ENCODE measurements around the gene EFHD2.
"Not testable (repeated sequence)": the region's sequence is repeated elsewhere in the genome, so short reads cannot be mapped to it uniquely, and the experiment has no call there.

Gene EFHD2

DNA sequence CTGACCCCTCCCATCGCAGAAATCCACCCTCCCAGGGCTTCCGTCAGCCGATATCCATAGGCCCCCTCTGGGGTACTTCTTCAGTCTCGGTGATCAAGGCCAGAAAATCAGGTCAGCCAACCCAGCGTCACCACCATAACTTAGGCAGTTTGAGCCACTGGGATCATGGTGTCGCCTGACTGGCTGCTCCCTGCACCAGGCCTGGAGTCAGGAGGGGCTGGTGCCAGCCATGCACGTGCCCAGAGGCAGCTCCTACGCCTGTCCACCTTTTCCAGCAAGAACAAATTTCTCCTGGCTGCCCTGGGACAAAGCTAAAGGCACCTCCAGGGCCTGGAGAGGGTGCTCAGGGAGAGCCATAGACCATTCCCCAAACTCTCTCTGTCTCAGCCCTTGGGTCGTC is 23.8 kb downstream of the EFHD2 start:
- TF ChIP-seq, protein P1, sequence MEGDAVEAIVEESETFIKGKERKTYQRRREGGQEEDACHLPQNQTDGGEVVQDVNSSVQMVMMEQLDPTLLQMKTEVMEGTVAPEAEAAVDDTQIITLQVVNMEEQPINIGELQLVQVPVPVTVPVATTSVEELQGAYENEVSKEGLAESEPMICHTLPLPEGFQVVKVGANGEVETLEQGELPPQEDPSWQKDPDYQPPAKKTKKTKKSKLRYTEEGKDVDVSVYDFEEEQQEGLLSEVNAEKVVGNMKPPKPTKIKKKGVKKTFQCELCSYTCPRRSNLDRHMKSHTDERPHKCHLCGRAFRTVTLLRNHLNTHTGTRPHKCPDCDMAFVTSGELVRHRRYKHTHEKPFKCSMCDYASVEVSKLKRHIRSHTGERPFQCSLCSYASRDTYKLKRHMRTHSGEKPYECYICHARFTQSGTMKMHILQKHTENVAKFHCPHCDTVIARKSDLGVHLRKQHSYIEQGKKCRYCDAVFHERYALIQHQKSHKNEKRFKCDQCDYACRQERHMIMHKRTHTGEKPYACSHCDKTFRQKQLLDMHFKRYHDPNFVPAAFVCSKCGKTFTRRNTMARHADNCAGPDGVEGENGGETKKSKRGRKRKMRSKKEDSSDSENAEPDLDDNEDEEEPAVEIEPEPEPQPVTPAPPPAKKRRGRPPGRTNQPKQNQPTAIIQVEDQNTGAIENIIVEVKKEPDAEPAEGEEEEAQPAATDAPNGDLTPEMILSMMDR (IDR thresholded peaks at IDR 0.05; ENCODE audit: insufficient read depth, low read length): no peak
- TF ChIP-seq, protein P2, sequence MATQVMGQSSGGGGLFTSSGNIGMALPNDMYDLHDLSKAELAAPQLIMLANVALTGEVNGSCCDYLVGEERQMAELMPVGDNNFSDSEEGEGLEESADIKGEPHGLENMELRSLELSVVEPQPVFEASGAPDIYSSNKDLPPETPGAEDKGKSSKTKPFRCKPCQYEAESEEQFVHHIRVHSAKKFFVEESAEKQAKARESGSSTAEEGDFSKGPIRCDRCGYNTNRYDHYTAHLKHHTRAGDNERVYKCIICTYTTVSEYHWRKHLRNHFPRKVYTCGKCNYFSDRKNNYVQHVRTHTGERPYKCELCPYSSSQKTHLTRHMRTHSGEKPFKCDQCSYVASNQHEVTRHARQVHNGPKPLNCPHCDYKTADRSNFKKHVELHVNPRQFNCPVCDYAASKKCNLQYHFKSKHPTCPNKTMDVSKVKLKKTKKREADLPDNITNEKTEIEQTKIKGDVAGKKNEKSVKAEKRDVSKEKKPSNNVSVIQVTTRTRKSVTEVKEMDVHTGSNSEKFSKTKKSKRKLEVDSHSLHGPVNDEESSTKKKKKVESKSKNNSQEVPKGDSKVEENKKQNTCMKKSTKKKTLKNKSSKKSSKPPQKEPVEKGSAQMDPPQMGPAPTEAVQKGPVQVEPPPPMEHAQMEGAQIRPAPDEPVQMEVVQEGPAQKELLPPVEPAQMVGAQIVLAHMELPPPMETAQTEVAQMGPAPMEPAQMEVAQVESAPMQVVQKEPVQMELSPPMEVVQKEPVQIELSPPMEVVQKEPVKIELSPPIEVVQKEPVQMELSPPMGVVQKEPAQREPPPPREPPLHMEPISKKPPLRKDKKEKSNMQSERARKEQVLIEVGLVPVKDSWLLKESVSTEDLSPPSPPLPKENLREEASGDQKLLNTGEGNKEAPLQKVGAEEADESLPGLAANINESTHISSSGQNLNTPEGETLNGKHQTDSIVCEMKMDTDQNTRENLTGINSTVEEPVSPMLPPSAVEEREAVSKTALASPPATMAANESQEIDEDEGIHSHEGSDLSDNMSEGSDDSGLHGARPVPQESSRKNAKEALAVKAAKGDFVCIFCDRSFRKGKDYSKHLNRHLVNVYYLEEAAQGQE (IDR thresholded peaks at IDR 0.05; ENCODE audit: insufficient replicate concordance, low read depth): no peak
- no peak for TF ChIP-seq SPI1 (IDR thresholded peaks at IDR 0.05; ENCODE audit: borderline replicate concordance, low read depth)
- no peak for TF ChIP-seq POLR2AphosphoS5 (IDR thresholded peaks at IDR 0.05; ENCODE audit: low read depth)
- TF ChIP-seq GABPA (IDR thresholded peaks at IDR 0.05; ENCODE audit: low read depth): no peak
- H3K27ac ChIP-seq (replicated peaks): no peak overlapping the region
- no peak overlapping the region for H3K4me3 ChIP-seq (replicated peaks; ENCODE audit: insufficient read depth, low read length)
- DNase-seq (ENCODE audit: low read depth in 1 of 2, low spot score in 1 of 2): no peak
- H3K27me3 ChIP-seq (ENCODE audit: insufficient read depth, poor library complexity, severe bottlenecking): no peaks in the 10 kb centered on the region

DNA sequence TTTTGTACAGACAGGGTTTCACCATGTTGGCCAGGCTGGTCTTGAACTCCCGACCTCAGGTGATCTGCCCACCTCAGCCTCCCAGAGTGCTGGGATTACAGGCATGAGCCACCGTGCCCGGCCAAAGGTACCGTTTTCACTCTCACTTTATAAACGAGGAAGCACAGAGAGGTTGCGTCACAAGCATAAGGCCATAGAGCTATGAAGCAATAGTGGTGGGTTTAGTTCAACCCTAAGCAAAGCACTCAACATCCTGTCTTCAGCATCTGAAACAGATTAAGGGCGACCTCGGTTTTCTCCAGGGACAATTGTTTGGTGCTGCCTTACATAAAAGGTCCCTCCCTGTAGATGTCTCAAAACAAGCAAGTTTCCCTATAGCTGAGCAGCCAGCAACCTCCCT is 25.1 kb downstream of the EFHD2 start:
- TF ChIP-seq POLR2AphosphoS5 (IDR thresholded peaks at IDR 0.05; ENCODE audit: low read depth): peak; percentile 65
- not testable (repeated sequence) for H3K27me3 ChIP-seq (ENCODE audit: insufficient read depth, poor library complexity, severe bottlenecking); H3K4me3 ChIP-seq (replicated peaks; ENCODE audit: insufficient read depth, low read length)
- DNase-seq (ENCODE audit: low read depth in 1 of 2, low spot score in 1 of 2): peak; percentile 85 to 94
- H3K27ac ChIP-seq (replicated peaks): peak overlapping the region; percentile 25; the same call in 1 of the 2 replicates

DNA sequence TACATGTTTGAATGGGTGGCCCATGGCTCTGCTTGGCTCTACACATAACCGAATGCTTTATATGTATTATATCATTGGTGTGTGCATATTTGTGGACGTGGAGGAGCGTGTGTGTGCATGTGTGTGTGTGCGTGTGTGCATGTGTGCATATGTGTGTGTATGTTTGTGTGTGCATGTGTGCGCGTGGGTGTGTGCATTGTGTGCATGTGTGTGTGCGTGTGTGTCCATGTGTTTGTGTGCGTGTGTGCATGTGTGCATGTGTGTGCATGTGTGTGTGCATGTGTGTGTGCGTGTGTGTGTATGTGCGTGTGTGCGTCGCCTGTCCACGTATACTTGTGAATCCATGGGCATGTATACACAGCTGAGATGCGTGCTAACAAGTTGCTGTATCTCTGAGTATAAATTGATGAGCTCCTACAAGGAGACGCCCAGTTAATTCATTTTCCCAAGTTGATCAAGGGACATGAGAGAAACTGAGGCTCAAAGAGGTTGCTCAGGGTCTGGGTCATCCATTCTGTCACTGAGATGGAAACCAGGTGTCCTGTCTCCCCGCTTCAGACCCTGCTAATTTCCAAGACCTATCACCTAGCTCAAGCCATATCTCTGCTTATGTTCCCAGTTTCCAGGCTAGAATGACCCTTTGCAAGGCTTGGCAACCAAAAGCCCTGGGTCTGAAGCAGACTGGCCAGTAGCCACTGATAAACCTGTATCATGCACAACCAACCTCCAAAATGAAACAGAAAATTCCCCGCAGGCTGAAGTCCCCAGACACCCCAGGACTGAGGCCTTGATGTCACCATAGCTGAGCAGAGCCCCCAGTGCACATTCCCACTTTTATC is 25.8 kb downstream of the EFHD2 start:
- DNase-seq (ENCODE audit: low read depth in 1 of 2, low spot score in 1 of 2): no peak
- H3K4me3 ChIP-seq (replicated peaks; ENCODE audit: insufficient read depth, low read length): no peak overlapping the region
- H3K27me3 ChIP-seq (ENCODE audit: insufficient read depth, poor library complexity, severe bottlenecking): no peaks in the 10 kb centered on the region
- no peak for TF ChIP-seq POLR2AphosphoS5 (IDR thresholded peaks at IDR 0.05; ENCODE audit: low read depth)
- no peak for TF ChIP-seq SPI1 (IDR thresholded peaks at IDR 0.05; ENCODE audit: borderline replicate concordance, low read depth)
- TF ChIP-seq, protein P2 (IDR thresholded peaks at IDR 0.05; ENCODE audit: insufficient replicate concordance, low read depth): no peak
- TF ChIP-seq, protein P1 (IDR thresholded peaks at IDR 0.05; ENCODE audit: insufficient read depth, low read length): no peak
- TF ChIP-seq GABPA (IDR thresholded peaks at IDR 0.05; ENCODE audit: low read depth): no peak
- no peak overlapping the region for H3K27ac ChIP-seq (replicated peaks)

DNA sequence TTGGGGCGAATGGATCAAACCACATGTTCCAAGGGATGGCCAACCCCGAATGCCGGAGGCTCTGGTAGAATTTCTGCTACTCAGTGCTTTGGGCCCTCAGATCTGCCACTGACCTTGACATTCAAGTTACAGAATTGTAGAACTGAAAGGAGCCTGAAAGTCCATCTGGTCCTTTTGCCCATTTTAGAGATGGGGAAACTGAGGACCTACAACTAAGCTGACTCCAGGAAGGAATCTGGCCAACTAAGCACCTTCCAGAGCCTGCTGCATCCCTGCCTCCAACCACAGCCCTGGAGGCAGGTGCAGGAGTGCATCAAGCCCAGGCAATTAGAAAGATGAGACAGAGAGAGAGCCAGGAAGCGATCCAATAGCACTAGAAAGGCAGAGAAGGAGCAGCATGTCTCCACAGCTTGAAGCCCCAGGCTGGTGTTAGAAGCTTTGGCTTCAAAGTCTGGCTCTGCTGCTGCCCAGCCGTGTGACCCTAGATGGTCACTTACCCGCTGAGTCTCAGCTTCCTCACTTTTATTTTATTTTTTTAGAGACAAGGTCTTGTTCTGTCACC is 27.3 kb downstream of the EFHD2 start:
- no peak overlapping the region for H3K4me3 ChIP-seq (replicated peaks; ENCODE audit: insufficient read depth, low read length)
- TF ChIP-seq, protein P2 (IDR thresholded peaks at IDR 0.05; ENCODE audit: insufficient replicate concordance, low read depth): no peak
- no peak for TF ChIP-seq SPI1 (IDR thresholded peaks at IDR 0.05; ENCODE audit: borderline replicate concordance, low read depth)
- TF ChIP-seq POLR2AphosphoS5 (IDR thresholded peaks at IDR 0.05; ENCODE audit: low read depth): no peak
- TF ChIP-seq GABPA (IDR thresholded peaks at IDR 0.05; ENCODE audit: low read depth): no peak
- TF ChIP-seq, protein P1 (IDR thresholded peaks at IDR 0.05; ENCODE audit: insufficient read depth, low read length): no peak
- no peak overlapping the region for H3K27ac ChIP-seq (replicated peaks)
- no peak for DNase-seq (ENCODE audit: low read depth in 1 of 2, low spot score in 1 of 2)
- no peaks in the 10 kb centered on the region for H3K27me3 ChIP-seq (ENCODE audit: insufficient read depth, poor library complexity, severe bottlenecking)

Measured in HL-60 (cell line).